Gastrocnemius medialis (tissue), 4 donors: ENCODE data around the gene ADARB1.

ENCODE experiments used
- POLR2A ChIP-seq, 2 donors: fragments of 450-650 bp; IDR thresholded peaks; one replicate each; pipeline ENCODE4 v1.6.1; 2017; ENCODE audit warnings: antibody characterized with exemption in 2 of 2, mild to moderate bottlenecking in 2 of 2, moderate library complexity in 2 of 2
- TF ChIP-seq, protein P1 (sequence below), 5 experiments: fragments of 450-650 bp in 3 of 5; fragments of 200-600 bp in 2 of 5; sonication (generic) in 2 of 5; IDR thresholded peaks in 4 of 5; conservative IDR thresholded peaks in 1 of 5; 1 replicate in 4 of 5; 2 replicates in 1 of 5; pipeline ENCODE4 v1.5.1; 2016 to 2019; ENCODE audit warnings: antibody characterized with exemption in 5 of 5, mild to moderate bottlenecking in 3 of 5, moderate library complexity in 3 of 5

DNA sequence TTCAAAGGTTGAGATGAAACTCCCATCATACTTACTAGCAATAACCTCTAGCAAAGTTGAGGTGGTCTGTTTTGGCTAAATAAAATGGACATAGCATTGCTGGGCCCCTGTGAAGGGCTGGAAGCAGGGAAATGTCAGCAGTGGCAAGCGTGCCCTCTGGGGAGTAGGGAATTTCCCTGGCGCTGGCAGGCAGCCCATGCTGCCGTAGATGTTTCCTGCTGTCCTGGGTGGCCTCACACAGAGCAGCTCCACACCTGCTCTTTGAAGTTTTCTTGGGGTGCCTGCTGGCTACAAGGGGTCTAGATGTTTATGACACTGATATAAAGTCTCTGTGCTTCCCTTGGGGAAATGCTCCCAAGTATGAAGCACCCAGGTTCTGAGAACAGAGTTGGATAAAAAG, 30.2 kb downstream of the ADARB1 start:
- TF ChIP-seq, protein P1, sequence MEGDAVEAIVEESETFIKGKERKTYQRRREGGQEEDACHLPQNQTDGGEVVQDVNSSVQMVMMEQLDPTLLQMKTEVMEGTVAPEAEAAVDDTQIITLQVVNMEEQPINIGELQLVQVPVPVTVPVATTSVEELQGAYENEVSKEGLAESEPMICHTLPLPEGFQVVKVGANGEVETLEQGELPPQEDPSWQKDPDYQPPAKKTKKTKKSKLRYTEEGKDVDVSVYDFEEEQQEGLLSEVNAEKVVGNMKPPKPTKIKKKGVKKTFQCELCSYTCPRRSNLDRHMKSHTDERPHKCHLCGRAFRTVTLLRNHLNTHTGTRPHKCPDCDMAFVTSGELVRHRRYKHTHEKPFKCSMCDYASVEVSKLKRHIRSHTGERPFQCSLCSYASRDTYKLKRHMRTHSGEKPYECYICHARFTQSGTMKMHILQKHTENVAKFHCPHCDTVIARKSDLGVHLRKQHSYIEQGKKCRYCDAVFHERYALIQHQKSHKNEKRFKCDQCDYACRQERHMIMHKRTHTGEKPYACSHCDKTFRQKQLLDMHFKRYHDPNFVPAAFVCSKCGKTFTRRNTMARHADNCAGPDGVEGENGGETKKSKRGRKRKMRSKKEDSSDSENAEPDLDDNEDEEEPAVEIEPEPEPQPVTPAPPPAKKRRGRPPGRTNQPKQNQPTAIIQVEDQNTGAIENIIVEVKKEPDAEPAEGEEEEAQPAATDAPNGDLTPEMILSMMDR (IDR thresholded peaks at IDR 0.05 in 4 of 5, conservative IDR thresholded peaks at IDR 0.05 in 1 of 5): no peak
- TF ChIP-seq POLR2A (IDR thresholded peaks at IDR 0.05): no peak
